Body of pancreas (tissue), 4 donors: ENCODE measurements around the gene CBFA2T3.

Experiments
- CTCF ChIP-seq, 7 experiments: fragments of 450-650 bp in 4 of 7; fragments of 200-600 bp in 3 of 7; sonication (generic) in 3 of 7; IDR thresholded peaks; one replicate each; pipeline ENCODE4 v1.5.1; 2016 to 2019; ENCODE audit warnings: antibody characterized with exemption in 7 of 7
- POLR2A ChIP-seq, 3 donors: fragments of 450-650 bp; IDR thresholded peaks; one replicate each; pipeline ENCODE4 v1.6.1; 2016; ENCODE audit warnings: antibody characterized with exemption in 3 of 3, mild to moderate bottlenecking in 2 of 3

GRCh38 chr16:88983165-88983564 lies 6.2 kb upstream of the CBFA2T3 start:
- TF ChIP-seq CTCF (IDR thresholded peaks at IDR 0.05) (no peak), POLR2A (IDR thresholded peaks at IDR 0.05) (no peak)
